OCI-LY3 (cell line): Measurements from ENCODE around the gene CDH18.

ENCODE experiments used
- H2AFZ ChIP-seq: fragments of 200-600, 300-600 bp; shearing (Covaris generic); 2 replicates; pipeline ENCODE4 v1.6.0; 2014; ENCODE audit warnings: antibody characterized with exemption, low read depth, low read length
- H3K27ac ChIP-seq: fragments of 200-600, 300-600 bp; sonication (generic); 2 replicates; pipeline ENCODE4 v1.5.1; 2014; ENCODE audit warnings: mild to moderate bottlenecking, low read length, moderate library complexity, mixed read lengths
- H3K27me3 ChIP-seq: fragments of 200-600, 300-600 bp; sonication (generic); 2 replicates; pipeline ENCODE4 v1.6.1; 2014; ENCODE audit warnings: low read depth, low read length, mixed read lengths
- H3K36me3 ChIP-seq: fragments of 200-600, 300-600 bp; sonication (generic); replicated peaks from 2 replicates; pipeline ENCODE3; 2014; ENCODE audit warnings: low read depth, low read length, mixed read lengths
- H3K4me1 ChIP-seq: fragments of 300-600, 200-600 bp; sonication (generic); 2 replicates; pipeline ENCODE4 v1.6.1; 2014; ENCODE audit warnings: low read length, mixed read lengths
- H3K4me2 ChIP-seq: fragments of 200-600, 300-600 bp; sonication (generic); 2 replicates; pipeline ENCODE4 v1.6.1; 2014; ENCODE audit warnings: low read length, mixed read lengths
- H3K4me3 ChIP-seq: fragments of 300-600, 200-600 bp; sonication (generic); 2 replicates; pipeline ENCODE4 v1.5.1; 2014; ENCODE audit warnings: antibody characterized with exemption, mild to moderate bottlenecking, low read length, moderate library complexity
- H3K79me2 ChIP-seq: fragments of 300-600, 200-600 bp; shearing (Covaris generic); 2 replicates; pipeline ENCODE4 v1.6.1; 2014; ENCODE audit warnings: mild to moderate bottlenecking, low read length, mixed read lengths
- H3K9ac ChIP-seq: fragments of 300-600, 200-600 bp; shearing (Covaris generic); 2 replicates; pipeline ENCODE4 v1.6.0; 2014; ENCODE audit warnings: mild to moderate bottlenecking, low read length, moderate library complexity
- H3K9me3 ChIP-seq: fragments of 200-600, 300-600 bp; shearing (Covaris generic); 2 replicates; pipeline ENCODE4 v1.6.1; 2014; ENCODE audit warnings: low read length, mixed read lengths; ENCODE audit not compliant: insufficient read depth
- H4K20me1 ChIP-seq: fragments of 200-600, 300-600 bp; sonication (generic); 2 replicates; pipeline ENCODE4 v1.6.1; 2016; ENCODE audit warnings: low read length, mixed read lengths; ENCODE audit not compliant: insufficient read depth
- EZH2phosphoT487 ChIP-seq: fragments of 200-600 bp; shearing (Covaris generic); IDR thresholded peaks from 2 replicates; pipeline ENCODE4 v1.6.1; 2018; ENCODE audit warnings: antibody characterized with exemption, mixed run types, low read depth
- TF ChIP-seq, protein P1 (sequence below): fragments of 200-600, 300-600 bp; sonication (generic); IDR thresholded peaks from 2 replicates; pipeline ENCODE4 v1.5.1; 2014; ENCODE audit warnings: antibody characterized with exemption, low read length, low read depth

The CDH18 gene

DNA sequence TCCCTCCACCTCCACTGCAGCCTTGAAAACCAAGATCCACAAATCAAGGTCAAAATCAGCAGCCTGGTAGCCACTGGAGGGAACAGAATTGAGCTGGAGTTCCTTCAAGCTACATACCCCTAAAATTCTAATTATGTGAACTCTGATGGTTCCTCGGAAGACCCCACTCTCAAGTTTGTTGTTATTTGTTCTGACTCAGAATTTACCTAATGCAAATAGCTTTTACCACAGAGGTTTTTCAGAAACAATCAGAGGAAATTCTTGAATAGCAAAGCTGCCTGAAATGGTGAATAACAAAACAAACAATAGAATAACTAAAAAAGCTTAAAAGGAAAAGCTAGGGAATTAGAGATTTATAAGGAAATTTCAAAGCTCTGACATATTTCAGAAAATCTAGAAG lies 220.0 kb downstream of the CDH18 start:
- Histone ChIP-seq H3K4me2 (no peak overlapping the region), H3K4me3 (no peak overlapping the region)

DNA sequence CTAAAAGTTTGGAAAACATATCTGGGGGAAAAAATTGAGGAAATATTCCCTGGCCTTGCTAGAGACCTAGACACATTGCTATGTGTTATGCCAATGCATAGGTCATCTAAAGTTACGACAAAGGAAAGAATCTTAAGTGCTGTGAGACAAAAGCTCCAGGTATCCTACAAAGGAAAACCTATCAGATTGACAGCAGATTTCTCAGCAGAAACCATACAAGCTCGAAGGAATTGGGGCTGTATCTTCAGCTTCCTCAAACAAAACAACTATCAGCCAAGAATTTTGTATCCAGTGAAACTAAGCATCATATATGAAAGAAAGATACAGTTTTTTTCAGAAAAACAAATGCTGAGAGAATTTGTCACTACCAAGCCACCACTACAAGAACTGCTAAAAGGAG lies 234.4 kb downstream of the CDH18 start:
- H3K4me2 ChIP-seq: no peak overlapping the region
- H3K9me3 ChIP-seq: no peaks in the 10 kb centered on the region
- H4K20me1 ChIP-seq: no peaks in the 10 kb centered on the region
- no peak overlapping the region for H2AFZ ChIP-seq
- no peaks in the 10 kb centered on the region for H3K36me3 ChIP-seq
- no peaks in the 10 kb centered on the region for H3K27me3 ChIP-seq
- no peaks in the 10 kb centered on the region for H3K79me2 ChIP-seq
- H3K4me3 ChIP-seq: no peak overlapping the region
- no peak overlapping the region for H3K9ac ChIP-seq
- H3K4me1 ChIP-seq: no peaks in the 10 kb centered on the region
- no peak overlapping the region for H3K27ac ChIP-seq
- TF ChIP-seq EZH2phosphoT487: no peak
- TF ChIP-seq, protein P1, sequence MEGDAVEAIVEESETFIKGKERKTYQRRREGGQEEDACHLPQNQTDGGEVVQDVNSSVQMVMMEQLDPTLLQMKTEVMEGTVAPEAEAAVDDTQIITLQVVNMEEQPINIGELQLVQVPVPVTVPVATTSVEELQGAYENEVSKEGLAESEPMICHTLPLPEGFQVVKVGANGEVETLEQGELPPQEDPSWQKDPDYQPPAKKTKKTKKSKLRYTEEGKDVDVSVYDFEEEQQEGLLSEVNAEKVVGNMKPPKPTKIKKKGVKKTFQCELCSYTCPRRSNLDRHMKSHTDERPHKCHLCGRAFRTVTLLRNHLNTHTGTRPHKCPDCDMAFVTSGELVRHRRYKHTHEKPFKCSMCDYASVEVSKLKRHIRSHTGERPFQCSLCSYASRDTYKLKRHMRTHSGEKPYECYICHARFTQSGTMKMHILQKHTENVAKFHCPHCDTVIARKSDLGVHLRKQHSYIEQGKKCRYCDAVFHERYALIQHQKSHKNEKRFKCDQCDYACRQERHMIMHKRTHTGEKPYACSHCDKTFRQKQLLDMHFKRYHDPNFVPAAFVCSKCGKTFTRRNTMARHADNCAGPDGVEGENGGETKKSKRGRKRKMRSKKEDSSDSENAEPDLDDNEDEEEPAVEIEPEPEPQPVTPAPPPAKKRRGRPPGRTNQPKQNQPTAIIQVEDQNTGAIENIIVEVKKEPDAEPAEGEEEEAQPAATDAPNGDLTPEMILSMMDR: no peak

More for the DNA sequence above, 220.0 kb downstream of the CDH18 start:
- no peaks in the 10 kb centered on the region for H3K36me3 ChIP-seq
- H3K79me2 ChIP-seq: no peaks in the 10 kb centered on the region
- H3K27me3 ChIP-seq: no peaks in the 10 kb centered on the region
- H3K9me3 ChIP-seq: no peaks in the 10 kb centered on the region
- TF ChIP-seq, protein P1: no peak
- no peak for TF ChIP-seq EZH2phosphoT487
- H3K9ac ChIP-seq: no peak overlapping the region
- no peak overlapping the region for H2AFZ ChIP-seq
- H4K20me1 ChIP-seq: no peaks in the 10 kb centered on the region
- H3K27ac ChIP-seq: no peak overlapping the region
- H3K4me1 ChIP-seq: no peaks in the 10 kb centered on the region

DNA sequence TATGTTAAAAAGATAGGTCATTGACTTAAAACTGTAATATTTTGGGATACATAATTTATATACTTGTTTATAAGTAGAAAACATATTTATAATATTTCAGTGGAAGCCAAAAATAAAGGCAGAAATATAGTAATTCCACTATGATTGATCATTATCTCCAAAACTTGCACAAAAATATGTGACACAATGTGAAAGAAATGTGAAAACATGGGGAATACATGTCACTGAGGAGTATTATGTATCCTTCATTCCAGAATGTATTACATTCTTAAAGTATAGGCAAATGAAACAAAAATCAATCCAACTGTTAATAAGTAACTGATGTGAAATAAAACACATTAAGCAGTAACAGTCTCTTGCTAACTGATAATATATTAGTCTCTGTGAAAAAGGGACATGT lies 236.7 kb downstream of the CDH18 start:
- H3K27me3 ChIP-seq: no peaks in the 10 kb centered on the region
- no peak overlapping the region for H3K4me3 ChIP-seq
- no peaks in the 10 kb centered on the region for H3K4me1 ChIP-seq
- no peaks in the 10 kb centered on the region for H3K9me3 ChIP-seq
- H3K9ac ChIP-seq: no peak overlapping the region
- H3K27ac ChIP-seq: no peak overlapping the region
- H3K4me2 ChIP-seq: no peak overlapping the region
- H4K20me1 ChIP-seq: no peaks in the 10 kb centered on the region
- H2AFZ ChIP-seq: no peak overlapping the region
- no peaks in the 10 kb centered on the region for H3K36me3 ChIP-seq
- no peaks in the 10 kb centered on the region for H3K79me2 ChIP-seq
- TF ChIP-seq, protein P1: no peak
- TF ChIP-seq EZH2phosphoT487: no peak

DNA sequence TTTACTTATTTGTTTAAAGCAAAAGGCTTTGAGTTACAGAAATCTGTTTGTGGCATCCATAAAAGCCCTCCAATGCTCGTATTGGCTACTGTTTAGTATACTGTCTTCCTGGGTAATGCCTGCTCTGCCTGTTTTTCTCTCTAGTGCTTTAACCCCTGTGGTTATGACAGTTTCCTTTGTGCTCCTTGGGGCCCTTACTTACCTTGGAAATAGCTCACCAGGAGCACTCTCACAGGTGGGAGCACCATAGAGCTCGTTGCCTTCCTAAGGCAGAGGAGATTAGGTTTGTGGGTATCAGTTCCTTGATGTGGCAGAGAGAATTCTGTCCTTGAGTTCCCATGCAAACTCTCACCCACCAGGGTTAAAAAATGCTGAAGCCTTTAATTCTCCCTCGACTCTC lies 242.8 kb downstream of the CDH18 start:
- Histone ChIP-seq H3K4me2 (no peak overlapping the region), H2AFZ (no peak overlapping the region), H3K4me1 (no peaks in the 10 kb centered on the region), H3K4me3 (no peak overlapping the region), H3K9me3 (no peaks in the 10 kb centered on the region), H3K27me3 (no peaks in the 10 kb centered on the region), H3K36me3 (no peaks in the 10 kb centered on the region), H3K27ac (no peak overlapping the region), H4K20me1 (no peaks in the 10 kb centered on the region), H3K79me2 (no peaks in the 10 kb centered on the region), H3K9ac (no peak overlapping the region)
- TF ChIP-seq, protein P1: no peak
- TF ChIP-seq EZH2phosphoT487: no peak
